ENCODE measurements around the gene PDZK1IP1.
"Not testable (repeated sequence)": the region's sequence is repeated elsewhere in the genome, so short reads cannot be mapped to it uniquely, and the experiment has no call there.

PDZK1IP1 gene

DNA sequence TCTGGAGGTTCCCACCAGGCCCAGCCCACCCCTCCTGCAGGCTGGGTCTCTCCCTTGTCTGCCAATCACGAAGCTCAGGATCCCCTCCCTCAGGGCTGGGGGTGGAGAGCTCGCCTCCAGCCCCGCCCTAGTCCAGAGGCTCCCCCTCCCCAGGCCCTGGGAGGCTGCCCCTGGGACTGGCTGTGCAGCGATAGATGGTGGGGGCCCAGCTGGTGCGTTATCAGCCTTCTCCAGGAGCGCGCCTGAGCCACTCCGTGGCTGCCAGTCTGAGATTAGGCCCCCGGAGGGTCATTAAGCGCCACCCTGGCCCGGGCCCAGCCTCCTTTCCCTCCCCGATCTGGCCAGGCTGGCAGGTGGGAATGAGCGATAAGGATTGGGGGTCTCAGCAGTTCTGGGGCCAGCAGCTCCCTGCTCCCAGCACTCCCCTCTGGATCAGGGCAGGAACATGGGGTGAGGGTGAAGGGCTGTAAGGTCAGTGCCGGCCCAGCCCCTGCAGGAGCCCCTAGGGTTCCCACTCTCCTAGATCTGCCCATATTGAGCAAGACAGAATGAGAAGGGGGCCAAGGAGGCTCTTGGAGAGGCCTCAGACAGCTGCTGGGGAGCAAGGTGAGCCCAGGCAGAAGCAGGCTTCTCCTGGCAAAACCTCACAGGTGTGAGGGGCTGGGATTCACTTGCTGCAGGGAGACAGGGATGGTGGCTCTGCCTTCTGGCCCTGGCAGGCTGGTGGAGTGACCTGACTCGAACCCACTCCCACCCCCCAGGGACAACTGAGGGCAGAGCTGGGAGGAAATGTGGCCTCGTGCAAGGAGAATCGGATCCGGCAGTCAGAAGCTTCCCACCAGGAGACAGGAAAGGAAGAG lies 8.5 kb downstream of the PDZK1IP1 start:
- DNase-seq (ENCODE audit: low spot score): peak; percentile 99

DNA sequence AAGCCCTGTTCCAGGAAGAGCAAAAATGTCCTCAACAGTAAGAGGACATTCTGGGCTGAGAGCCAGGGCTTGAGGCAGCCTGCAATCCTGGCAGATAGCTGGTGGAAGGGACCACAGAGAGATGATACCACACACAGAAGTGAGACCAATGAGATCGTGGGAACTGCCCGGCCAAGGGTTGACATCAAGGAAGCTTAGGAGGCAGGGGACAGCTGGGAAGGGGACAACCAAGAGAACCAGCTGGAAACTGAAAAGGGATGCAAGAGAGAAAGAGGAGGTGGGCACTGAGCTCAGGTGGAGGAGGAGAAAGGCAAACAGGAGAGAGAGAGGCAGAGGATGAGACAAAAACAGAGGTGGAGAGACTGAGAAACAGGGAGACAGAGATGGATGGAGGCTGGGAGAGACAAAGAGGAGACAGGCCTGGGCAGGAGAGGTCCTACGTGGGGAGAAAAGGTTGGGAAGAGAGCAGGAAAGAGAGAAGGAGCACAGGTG lies 9.2 kb downstream of the PDZK1IP1 start:
- DNase-seq (ENCODE audit: low spot score): peak; percentile 87

- no peak for DNase-seq (ENCODE audit: low spot score)
Measured at GRCh38 chr1:47179988-47180563, 9.8 kb downstream of the PDZK1IP1 start.

GRCh38 chr1:47179017-47179987 lies 10.5 kb downstream of the PDZK1IP1 start:
- peak; percentile 93 for DNase-seq (ENCODE audit: low spot score)

GRCh38 chr1:47178654-47179016 lies 11.2 kb downstream of the PDZK1IP1 start:
- no peak for DNase-seq (ENCODE audit: low spot score)

- DNase-seq (ENCODE audit: low spot score): no peak
Measured at GRCh38 chr1:47178020-47178419, 11.8 kb downstream of the PDZK1IP1 start.

DNA sequence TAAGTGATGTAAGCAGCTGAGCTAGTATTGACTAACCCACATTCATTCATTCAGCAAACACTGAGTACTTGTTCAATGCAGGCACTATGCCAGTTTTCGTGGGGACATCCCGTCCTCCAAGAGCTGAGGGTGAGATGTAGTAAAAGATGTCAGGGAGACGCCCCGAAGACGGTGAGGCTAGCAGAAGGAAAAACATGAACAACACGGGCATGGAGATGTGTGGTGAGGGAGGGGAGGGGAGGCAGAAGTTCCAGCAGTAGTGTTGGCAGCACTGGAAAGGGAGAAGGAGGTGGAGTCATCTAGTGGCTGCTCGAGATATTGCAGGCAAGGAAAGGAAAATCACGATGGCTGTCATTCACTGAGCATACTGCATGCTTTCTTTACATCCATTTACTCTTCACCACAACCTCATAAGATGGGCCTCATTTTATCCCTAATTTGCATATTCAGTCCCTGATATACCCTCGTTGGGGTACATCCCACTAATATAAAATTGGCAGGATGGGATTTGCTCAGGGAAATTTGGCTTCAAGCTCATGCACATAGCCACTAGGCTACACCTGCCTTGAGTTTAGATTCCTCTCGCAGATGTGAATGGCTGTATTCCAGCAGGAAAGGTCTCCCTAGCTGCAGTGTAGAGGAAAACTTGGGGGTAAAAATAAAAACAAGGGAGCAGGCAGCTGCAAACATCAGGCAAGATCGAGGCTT lies 14.5 kb downstream of the PDZK1IP1 start:
- DNase-seq (ENCODE audit: low spot score): peak; percentile 73

DNA sequence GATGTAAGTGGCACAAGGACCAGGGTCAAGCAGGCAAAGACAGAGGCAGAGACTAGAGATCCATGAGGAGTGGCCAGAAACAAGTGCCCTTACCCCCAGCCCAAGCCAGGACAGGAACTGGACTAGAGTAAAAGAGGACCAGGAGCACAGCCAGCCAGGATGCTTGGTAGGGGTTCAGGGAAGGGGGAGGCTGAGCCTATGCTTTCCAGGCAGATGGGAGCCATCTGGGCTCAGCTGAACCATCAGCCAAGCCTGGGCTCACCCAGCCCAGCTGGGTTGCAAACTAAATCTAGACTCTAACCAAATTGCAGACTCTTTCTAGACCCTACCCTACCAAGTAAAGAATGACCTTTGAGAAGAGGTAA lies 15.2 kb downstream of the PDZK1IP1 start:
- DNase-seq (ENCODE audit: low spot score): no peak

DNA sequence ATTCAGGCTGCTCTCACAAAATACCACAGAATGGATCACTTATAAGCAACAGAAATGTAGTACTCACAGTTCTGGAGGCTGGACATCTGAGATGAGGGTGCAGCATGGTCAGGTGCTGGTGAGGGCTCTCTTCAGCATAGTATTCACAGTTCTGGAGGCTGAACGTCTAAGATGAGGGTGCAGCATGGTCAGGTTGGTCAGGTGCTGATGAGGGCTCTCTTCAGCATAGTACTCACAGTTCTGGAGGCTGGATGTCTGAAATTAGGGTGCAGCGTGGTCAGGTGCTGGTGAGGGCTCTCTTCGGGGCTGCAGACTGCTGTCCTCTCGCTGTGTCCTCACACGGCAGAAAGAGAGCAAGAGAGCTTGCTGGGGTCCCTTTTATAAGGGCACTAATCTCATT lies 17.1 kb downstream of the PDZK1IP1 start:
- no peak for DNase-seq (ENCODE audit: low spot score)

DNA sequence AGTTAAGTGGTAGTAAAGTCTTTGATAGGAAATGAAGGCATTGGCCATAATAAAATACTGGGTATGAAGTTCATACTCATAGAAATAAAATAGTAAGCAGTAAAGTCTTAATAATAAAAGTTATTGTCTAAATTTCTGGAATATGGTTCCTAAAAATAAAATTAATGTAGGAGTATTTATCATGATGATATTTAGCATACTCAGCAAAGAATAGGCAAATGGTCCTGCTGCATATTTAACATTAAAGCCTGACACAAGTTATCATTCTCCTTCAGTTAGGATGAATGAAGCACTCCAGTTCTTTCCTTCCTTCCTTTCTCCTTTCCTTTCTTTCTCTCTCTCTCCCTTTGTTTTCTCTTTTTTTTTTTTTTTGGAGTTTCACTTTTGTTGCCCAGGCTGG lies 25.3 kb downstream of the PDZK1IP1 start:
- DNase-seq (ENCODE audit: low spot score): no peak

DNA sequence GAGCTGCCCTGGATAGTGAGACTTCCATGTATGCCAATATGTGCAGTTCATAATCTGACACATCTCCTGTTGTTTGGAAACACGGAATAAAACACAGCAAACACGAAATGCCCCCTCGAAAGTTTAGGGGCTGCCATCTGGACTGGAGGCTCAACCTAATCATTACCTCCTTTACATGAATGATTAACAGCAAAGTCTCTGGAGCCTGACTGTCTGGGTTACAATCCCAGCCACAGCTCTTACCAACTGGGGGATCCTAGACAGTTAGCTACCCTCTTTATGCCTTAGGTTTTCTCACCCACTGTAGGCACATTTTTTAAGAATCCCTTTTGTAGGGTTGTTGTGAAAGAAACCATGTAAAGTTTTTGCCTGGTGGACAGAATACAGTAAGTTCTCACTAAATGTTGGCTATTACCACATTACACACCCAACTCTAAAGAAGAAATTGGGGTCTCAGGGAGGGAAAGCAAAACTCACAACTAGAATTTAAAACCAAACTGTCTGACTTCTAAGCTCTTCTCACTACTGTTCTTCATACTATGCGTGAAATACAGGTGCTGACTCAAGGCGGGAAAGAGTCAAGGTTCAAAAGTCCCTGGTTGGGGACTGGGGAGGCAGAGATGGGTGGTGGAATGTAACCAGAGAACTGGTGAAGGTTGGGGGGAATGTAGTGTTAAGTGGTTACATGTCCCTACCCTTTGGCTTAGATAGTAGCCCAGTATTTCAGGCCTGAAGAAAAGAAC lies 28.4 kb downstream of the PDZK1IP1 start:
- DNase-seq (ENCODE audit: low spot score): no peak

GRCh38 chr1:47160716-47161115 lies 29.1 kb downstream of the PDZK1IP1 start:
- DNase-seq (ENCODE audit: low spot score): no peak

DNA sequence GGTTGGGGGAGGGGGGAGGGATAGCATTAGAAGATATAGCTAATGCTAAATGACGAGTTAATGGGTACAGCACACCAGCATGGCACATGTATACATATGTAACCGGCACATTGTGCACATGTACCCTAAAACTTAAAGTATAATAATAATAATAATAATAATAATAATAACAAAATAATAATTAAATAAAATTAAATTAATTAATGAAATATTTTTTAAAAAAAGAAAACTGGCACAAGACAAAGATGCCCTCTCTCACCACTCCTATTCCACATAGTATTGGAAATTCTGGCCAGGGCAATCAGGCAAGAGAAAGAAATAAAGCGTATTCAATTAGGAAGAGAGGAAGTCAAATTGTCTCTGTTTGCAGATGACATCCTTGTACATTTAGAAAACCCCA lies 31.9 kb downstream of the PDZK1IP1 start:
- DNase-seq (ENCODE audit: low spot score): not testable (repeated sequence)

GRCh38 chr1:47156457-47156856 lies 33.4 kb downstream of the PDZK1IP1 start:
- DNase-seq (ENCODE audit: low spot score): not testable (repeated sequence)

DNA sequence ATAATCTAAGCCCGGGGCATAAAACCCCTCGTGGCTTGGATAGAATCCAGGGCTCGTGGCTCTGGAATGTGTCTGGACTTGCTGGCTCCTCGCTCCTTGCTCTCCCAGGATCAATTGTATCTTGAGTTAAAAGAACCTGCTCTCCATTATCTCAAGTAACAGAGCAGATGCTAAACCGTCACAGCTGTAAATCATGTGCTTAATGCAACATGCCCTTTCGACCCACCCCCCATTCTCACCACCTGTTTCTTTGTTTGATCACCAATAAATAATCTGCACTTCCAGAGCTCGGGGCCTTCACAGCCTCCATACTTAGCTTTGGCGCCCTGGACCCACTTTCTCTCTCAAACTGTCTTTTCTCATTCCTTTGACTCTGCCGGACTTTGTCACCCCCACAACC lies 40.7 kb downstream of the PDZK1IP1 start:
- not testable (repeated sequence) for DNase-seq (ENCODE audit: low spot score)

- no peak for DNase-seq (ENCODE audit: low spot score)
Measured at GRCh38 chr1:47147047-47147785, 42.6 kb downstream of the PDZK1IP1 start.

DNA sequence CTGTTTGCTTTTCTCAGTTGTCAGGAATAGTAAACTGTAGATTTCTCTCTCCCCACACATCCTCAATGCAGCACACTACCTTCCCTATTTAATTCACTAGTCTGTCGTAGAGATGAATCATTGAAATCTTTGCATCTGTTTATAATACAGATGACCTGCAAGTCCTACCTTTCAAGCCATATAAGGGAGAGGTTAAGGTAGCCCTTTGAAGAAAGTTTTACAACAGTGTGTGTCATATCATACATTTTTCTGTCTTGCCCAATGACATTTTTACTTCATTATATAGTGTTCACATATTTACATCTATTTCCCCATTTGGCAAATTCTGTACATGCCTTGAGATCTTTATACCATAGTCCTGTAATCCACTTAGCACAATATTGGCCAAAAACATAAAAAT lies 43.3 kb downstream of the PDZK1IP1 start:
- not testable (repeated sequence) for DNase-seq (ENCODE audit: low spot score)

DNA sequence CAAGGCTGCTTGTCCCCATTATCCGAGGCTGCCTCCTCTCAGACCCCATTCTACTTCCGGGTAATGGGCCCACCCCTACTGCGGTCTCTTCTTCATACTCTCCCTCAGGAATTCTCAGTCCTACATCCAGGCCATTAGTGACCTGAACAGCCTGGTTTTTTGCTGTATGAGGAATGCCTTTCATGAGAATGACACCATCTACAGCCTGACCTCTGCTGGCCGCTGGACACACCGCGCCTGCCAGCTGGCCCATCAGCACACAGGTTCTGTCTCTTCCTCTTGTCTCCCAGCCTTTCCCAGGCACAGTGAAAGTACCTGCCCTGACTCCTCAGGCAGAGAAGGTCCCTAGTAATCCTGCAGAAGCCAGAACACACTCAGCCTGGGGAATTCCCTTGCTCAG lies 46.2 kb downstream of the PDZK1IP1 start:
- DNase-seq (ENCODE audit: low spot score): not testable (repeated sequence)

DNA sequence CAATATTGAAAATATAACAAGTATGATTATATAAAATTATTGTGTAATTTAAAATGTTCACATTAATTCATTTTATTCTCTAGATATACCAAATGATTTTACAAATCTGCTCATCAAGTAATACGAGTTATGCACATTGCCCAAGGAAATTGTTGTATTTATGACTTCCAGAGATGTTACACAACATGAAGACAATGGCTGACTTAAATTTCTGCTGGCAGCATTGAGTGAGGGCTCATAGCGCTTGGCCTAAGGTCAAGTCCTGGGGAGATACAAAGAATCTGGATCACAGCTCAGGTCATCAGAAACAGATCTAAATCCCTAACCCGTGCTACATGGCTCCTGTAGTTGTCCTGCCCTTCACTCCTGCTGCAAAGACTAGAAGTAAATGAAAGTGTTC lies 49.5 kb downstream of the PDZK1IP1 start:
- not testable (repeated sequence) for DNase-seq (ENCODE audit: low spot score)

- DNase-seq (ENCODE audit: low spot score): no peak
Measured at GRCh38 chr1:47137925-47138615, 51.8 kb downstream of the PDZK1IP1 start.

Data from hematopoietic multipotent progenitor cell treated with erythropoietin and hydrocortisone succinate and interleukin-3 and kit ligand, for 15 days (in vitro differentiated cells).